HL-60/S4 treated with retinoic acid at 250 ng/mL for 4 days and 3 days (cell line): Measurements from ENCODE around the gene USP30.

ENCODE experiments used
- in situ Hi-C: fragments of 300-500 bp; cut with MboI; formaldehyde crosslinking; loops from 2 replicates; pipeline ENCODE4 v1.7.0; 2022; ENCODE audit warnings: low sequenced_read_pairs

The USP30 gene

GRCh38 chr12:109093022-109093918 lies 40.9 kb downstream of the USP30 start, which contains the start of gene ALKBH2:
ALKBH2 (minus strand) TSS chr12:109093472; CDS start chr12:109092786, 686 bp downstream.
- in situ Hi-C loops: loop anchor here (25.0 kb wide), 2 partner anchors 431 to 531 kb away; partner anchors contain the start of genes ISCU and SART3

GRCh38 chr12:109097140-109097434 lies 44.7 kb downstream of the USP30 start:
- in situ Hi-C loops: loop anchor here (25.0 kb wide), 2 partner anchors 435 to 535 kb away; partner anchors contain the start of genes ISCU and SART3

- in situ Hi-C loops: loop anchor here (25.0 kb wide), 2 partner anchors 435 to 535 kb away; partner anchors contain the start of genes ISCU and SART3
Measured at GRCh38 chr12:109097435-109098182, 45.2 kb downstream of the USP30 start, which contains the start of gene UNG. UNG (plus strand) TSS chr12:109097597; CDS start chr12:109097680, 83 bp downstream.

- in situ Hi-C loops: loop anchor here (25.0 kb wide), 2 partner anchors 436 to 536 kb away; partner anchors contain the start of genes ISCU and SART3
Measured at GRCh38 chr12:109098183-109098604, 45.8 kb downstream of the USP30 start.

- in situ Hi-C loops: loop anchor here (25.0 kb wide), 2 partner anchors 436 to 536 kb away; partner anchors contain the start of genes ISCU and SART3
Measured at GRCh38 chr12:109098651-109099050, 46.3 kb downstream of the USP30 start.

GRCh38 chr12:109099431-109100020 lies 47.1 kb downstream of the USP30 start:
- in situ Hi-C loops: loop anchor here (25.0 kb wide), 2 partner anchors 437 to 537 kb away; partner anchors contain the start of genes ISCU and SART3

- in situ Hi-C loops: no loop called here
Measured at GRCh38 chr12:109100741-109101140, 48.4 kb downstream of the USP30 start.

- in situ Hi-C loops: no loop called here
Measured at GRCh38 chr12:109102491-109102890, 50.1 kb downstream of the USP30 start.

GRCh38 chr12:109105176-109105575 lies 52.8 kb downstream of the USP30 start:
- in situ Hi-C loops: no loop called here

- in situ Hi-C loops: no loop called here
Measured at GRCh38 chr12:109109746-109110350, 57.5 kb downstream of the USP30 start.

GRCh38 chr12:109110988-109111495 lies 58.7 kb downstream of the USP30 start:
- in situ Hi-C loops: no loop called here

- in situ Hi-C loops: no loop called here
Measured at GRCh38 chr12:109112720-109113465, 60.5 kb downstream of the USP30 start.

GRCh38 chr12:109113661-109114321 lies 61.4 kb downstream of the USP30 start:
- in situ Hi-C loops: no loop called here

- in situ Hi-C loops: no loop called here
Measured at GRCh38 chr12:109114644-109115043, 62.3 kb downstream of the USP30 start.

- in situ Hi-C loops: no loop called here
Measured at GRCh38 chr12:109115404-109115757, 63.0 kb downstream of the USP30 start.

- in situ Hi-C loops: no loop called here
Measured at GRCh38 chr12:109115758-109116610, 63.6 kb downstream of the USP30 start, which contains the start of gene ACACB. ACACB (plus strand) TSS chr12:109116587; CDS start chr12:109139406, 22,819 bp downstream.

GRCh38 chr12:109116611-109116949 lies 64.2 kb downstream of the USP30 start:
- in situ Hi-C loops: no loop called here

GRCh38 chr12:109120095-109120494 lies 67.7 kb downstream of the USP30 start:
- in situ Hi-C loops: no loop called here
